ENCODE results near the gene CHKB.

- TF ChIP-seq CTCF (IDR thresholded peaks at IDR 0.05) (peak; percentile 37 to 55 (median 46)), POLR2A (IDR thresholded peaks at IDR 0.05; ENCODE audit: low read depth) (no peak), EP300 (IDR thresholded peaks at IDR 0.05) (no peak)
These were observed 38.4 kb downstream of the CHKB start for GRCh38 chr22:50544078-50544745.

All from esophagus muscularis mucosa (tissue), 4 donors.